Neural cell (in vitro differentiated cells): ENCODE data around the gene ZNF521.

ENCODE experiments used
- EZH2 ChIP-seq: fragments of 200-600, 300-800 bp; shearing (Covaris generic), sonication (generic); IDR thresholded peaks from 2 replicates; pipeline ENCODE4 v1.6.1; 2014; ENCODE audit warnings: antibody characterized with exemption, low read length, borderline replicate concordance, mild to moderate bottlenecking; ENCODE audit not compliant: insufficient read depth, poor library complexity, severe bottlenecking
- POLR2AphosphoS5 ChIP-seq: IDR thresholded peaks from 2 replicates; pipeline ENCODE4 v1.6.1; 2012
- RAD21 ChIP-seq: fragments of 450-650 bp; conservative IDR thresholded peaks from 2 replicates; pipeline ENCODE4 v1.6.1; 2014; ENCODE audit warnings: antibody characterized with exemption, mild to moderate bottlenecking, moderate library complexity
- TAF1 ChIP-seq: IDR thresholded peaks from 2 replicates; pipeline ENCODE4 v1.6.1; 2012; ENCODE audit warnings: low read depth
- TF ChIP-seq, protein P1 (sequence below): fragments of 450-650 bp; IDR thresholded peaks from 2 replicates; pipeline ENCODE4 v1.5.1; 2014; ENCODE audit warnings: antibody characterized with exemption, mild to moderate bottlenecking, moderate library complexity; ENCODE audit not compliant: poor library complexity, severe bottlenecking
- TF ChIP-seq, protein P2 (sequence below): IDR thresholded peaks from 2 replicates; pipeline ENCODE4 v1.6.1; 2012; ENCODE audit warnings: borderline replicate concordance

DNA sequence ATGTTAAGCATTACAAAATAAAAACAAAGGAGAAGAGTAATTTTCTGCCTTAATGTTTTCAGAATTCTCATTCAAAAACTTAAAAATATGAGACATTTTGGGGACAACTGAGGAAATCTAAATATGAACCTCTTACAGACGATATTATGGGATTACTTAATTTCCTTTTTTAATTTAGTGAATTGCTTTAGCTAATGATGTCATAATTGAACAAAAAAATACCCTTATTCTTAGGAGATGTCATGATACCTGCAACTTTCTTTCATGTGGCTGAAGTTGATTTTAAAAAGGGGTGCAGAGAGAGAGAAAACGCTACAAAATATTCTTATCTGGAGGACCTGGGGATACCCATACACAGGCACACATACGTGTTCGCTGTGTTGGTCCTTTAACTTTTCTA, 129.3 kb downstream of the ZNF521 start:
- TF ChIP-seq EZH2 (no peak), POLR2AphosphoS5 (no peak), RAD21 (no peak), TAF1 (no peak)
- TF ChIP-seq, protein P1, sequence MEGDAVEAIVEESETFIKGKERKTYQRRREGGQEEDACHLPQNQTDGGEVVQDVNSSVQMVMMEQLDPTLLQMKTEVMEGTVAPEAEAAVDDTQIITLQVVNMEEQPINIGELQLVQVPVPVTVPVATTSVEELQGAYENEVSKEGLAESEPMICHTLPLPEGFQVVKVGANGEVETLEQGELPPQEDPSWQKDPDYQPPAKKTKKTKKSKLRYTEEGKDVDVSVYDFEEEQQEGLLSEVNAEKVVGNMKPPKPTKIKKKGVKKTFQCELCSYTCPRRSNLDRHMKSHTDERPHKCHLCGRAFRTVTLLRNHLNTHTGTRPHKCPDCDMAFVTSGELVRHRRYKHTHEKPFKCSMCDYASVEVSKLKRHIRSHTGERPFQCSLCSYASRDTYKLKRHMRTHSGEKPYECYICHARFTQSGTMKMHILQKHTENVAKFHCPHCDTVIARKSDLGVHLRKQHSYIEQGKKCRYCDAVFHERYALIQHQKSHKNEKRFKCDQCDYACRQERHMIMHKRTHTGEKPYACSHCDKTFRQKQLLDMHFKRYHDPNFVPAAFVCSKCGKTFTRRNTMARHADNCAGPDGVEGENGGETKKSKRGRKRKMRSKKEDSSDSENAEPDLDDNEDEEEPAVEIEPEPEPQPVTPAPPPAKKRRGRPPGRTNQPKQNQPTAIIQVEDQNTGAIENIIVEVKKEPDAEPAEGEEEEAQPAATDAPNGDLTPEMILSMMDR = no peak
- TF ChIP-seq, protein P2, sequence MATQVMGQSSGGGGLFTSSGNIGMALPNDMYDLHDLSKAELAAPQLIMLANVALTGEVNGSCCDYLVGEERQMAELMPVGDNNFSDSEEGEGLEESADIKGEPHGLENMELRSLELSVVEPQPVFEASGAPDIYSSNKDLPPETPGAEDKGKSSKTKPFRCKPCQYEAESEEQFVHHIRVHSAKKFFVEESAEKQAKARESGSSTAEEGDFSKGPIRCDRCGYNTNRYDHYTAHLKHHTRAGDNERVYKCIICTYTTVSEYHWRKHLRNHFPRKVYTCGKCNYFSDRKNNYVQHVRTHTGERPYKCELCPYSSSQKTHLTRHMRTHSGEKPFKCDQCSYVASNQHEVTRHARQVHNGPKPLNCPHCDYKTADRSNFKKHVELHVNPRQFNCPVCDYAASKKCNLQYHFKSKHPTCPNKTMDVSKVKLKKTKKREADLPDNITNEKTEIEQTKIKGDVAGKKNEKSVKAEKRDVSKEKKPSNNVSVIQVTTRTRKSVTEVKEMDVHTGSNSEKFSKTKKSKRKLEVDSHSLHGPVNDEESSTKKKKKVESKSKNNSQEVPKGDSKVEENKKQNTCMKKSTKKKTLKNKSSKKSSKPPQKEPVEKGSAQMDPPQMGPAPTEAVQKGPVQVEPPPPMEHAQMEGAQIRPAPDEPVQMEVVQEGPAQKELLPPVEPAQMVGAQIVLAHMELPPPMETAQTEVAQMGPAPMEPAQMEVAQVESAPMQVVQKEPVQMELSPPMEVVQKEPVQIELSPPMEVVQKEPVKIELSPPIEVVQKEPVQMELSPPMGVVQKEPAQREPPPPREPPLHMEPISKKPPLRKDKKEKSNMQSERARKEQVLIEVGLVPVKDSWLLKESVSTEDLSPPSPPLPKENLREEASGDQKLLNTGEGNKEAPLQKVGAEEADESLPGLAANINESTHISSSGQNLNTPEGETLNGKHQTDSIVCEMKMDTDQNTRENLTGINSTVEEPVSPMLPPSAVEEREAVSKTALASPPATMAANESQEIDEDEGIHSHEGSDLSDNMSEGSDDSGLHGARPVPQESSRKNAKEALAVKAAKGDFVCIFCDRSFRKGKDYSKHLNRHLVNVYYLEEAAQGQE = no peak
